ENCODE data around the gene PLXNA1.

The PLXNA1 gene

GRCh38 chr3:126986001-126986400 lies 3.1 kb downstream of the PLXNA1 start (continued):
- peak; percentile 46; the same call in 1 of the 2 replicates for TF ChIP-seq GLIS1 (tag by site-specific recombination; IDR thresholded peaks at IDR 0.05)
- TF ChIP-seq REST (tag by site-specific recombination; IDR thresholded peaks at IDR 0.05): 0 out of 2 replicates have a peak, but pooled peaks have one; percentile 35
- TF ChIP-seq PRDM2 (tag by site-specific recombination; IDR thresholded peaks at IDR 0.05; ENCODE audit: borderline replicate concordance): no peak
- peak; percentile 70 for TF ChIP-seq KLF10 (tag by site-specific recombination; IDR thresholded peaks at IDR 0.05)

- no peak overlapping the region for H3K4me3 ChIP-seq (ENCODE audit: low read depth, low read length)
- no peak for TF ChIP-seq PRDM1 (tag by site-specific recombination; IDR thresholded peaks at IDR 0.05)
- CTCF ChIA-PET: no interaction called here
- no peaks in the 10 kb centered on the region for H3K9me3 ChIP-seq (ENCODE audit: control insufficient read depth, insufficient read depth, low read depth, low read length)
- POLR2A ChIA-PET: no interaction called here
- no peak overlapping the region for H3K27ac ChIP-seq (ENCODE audit: extremely low read depth, low read depth, low read length)
- peaks cover 7% of the 10 kb centered on the region; the same call in 1 of the 2 replicates for H3K4me1 ChIP-seq (ENCODE audit: control insufficient read depth, insufficient read depth, low read length)
- H3K36me3 ChIP-seq (ENCODE audit: control insufficient read depth in 2 of 2, insufficient read depth in 1 of 2, low read length in 2 of 2): peaks cover 0 to 41% of the 10 kb centered on the region in 2 experiments; a peak in 1 of 3 replicates
Observed at GRCh38 chr3:126987129-126987528, 4.2 kb downstream of the PLXNA1 start.

- H3K36me3 ChIP-seq (ENCODE audit: control insufficient read depth in 2 of 2, insufficient read depth in 1 of 2, low read length in 2 of 2): peaks cover 0 to 43% of the 10 kb centered on the region in 2 experiments; a peak in 1 of 3 replicates
- no peak overlapping the region for H3K4me3 ChIP-seq (ENCODE audit: low read depth, low read length)
- H3K9me3 ChIP-seq (ENCODE audit: control insufficient read depth, insufficient read depth, low read depth, low read length): no peaks in the 10 kb centered on the region
- peaks cover 7% of the 10 kb centered on the region; the same call in 1 of the 2 replicates for H3K4me1 ChIP-seq (ENCODE audit: control insufficient read depth, insufficient read depth, low read length)
- POLR2A ChIA-PET: no interaction called here
- no peak overlapping the region for H3K27ac ChIP-seq (ENCODE audit: extremely low read depth, low read depth, low read length)
- CTCF ChIA-PET: no interaction called here
- no peak for TF ChIP-seq ZBTB8A (tag by site-specific recombination; IDR thresholded peaks at IDR 0.05)
- TF ChIP-seq ZNF449 (tag by site-specific recombination; IDR thresholded peaks at IDR 0.05): no peak
- TF ChIP-seq PRDM4 (tag by site-specific recombination; IDR thresholded peaks at IDR 0.05): no peak
- TF ChIP-seq ZBTB21 (tag by site-specific recombination; IDR thresholded peaks at IDR 0.05): no peak
- no peak for TF ChIP-seq ZNF311 (tag by site-specific recombination; IDR thresholded peaks at IDR 0.05; ENCODE audit: borderline replicate concordance)
- no peak for TF ChIP-seq ZNF549 (tag by site-specific recombination; IDR thresholded peaks at IDR 0.05)
- TF ChIP-seq MYNN (tag by site-specific recombination; IDR thresholded peaks at IDR 0.05; ENCODE audit: borderline replicate concordance): no peak
- TF ChIP-seq ZBTB10 (tag by site-specific recombination; IDR thresholded peaks at IDR 0.05): no peak
Observed at GRCh38 chr3:126987596-126987995, 4.7 kb downstream of the PLXNA1 start.

Measured in HEK293 (cell line).